OCI-LY1 (cell line): Measurements from ENCODE around the gene HDAC6.

Source experiments
- CTCF ChIP-seq: fragments of 200-600 bp; sonication (generic), shearing (Covaris generic); IDR thresholded peaks from 2 replicates; pipeline ENCODE4 v1.5.1; 2017; ENCODE audit warnings: mild to moderate bottlenecking, antibody characterized with exemption, low read length, moderate library complexity, mixed read lengths
- EZH2 ChIP-seq: fragments of 200-600 bp; sonication (generic), shearing (Covaris generic); IDR thresholded peaks from 2 replicates; pipeline ENCODE4 v1.8.0; 2017; ENCODE audit warnings: borderline replicate concordance, mixed run types, mild to moderate bottlenecking, antibody characterized with exemption, low read length, moderate library complexity, mixed read lengths

GRCh38 chrX:48781705-48782104 is 20.2 kb upstream of the HDAC6 start:
- TF ChIP-seq EZH2 (no peak), CTCF (no peak)
